Glutamatergic neuron (in vitro differentiated cells): Measurements from ENCODE around the gene MYO5B. TPM values are rescaled to one million over a fixed set of nuclear protein-coding genes. Genes with fewer than 3 reads are reported as not detected.
"Not testable (repeated sequence)": the region's sequence is repeated elsewhere in the genome, so short reads cannot be mapped to it uniquely, and the experiment has no call there.

Experiments
- DNase-seq: peaks from one replicate; pipeline ENCODE4 v3.0.0; 2022
- H3K27ac Mint-ChIP-seq: one replicate; pipeline ENCODE4 v1.8.0; 2020; ENCODE audit warnings: mild to moderate bottlenecking, mixed read lengths, inconsistent platforms; ENCODE audit not compliant: unreplicated experiment
- H3K27me3 Mint-ChIP-seq: one replicate; pipeline ENCODE4 v1.8.0; 2020; ENCODE audit warnings: mild to moderate bottlenecking, moderate library complexity, mixed read lengths, inconsistent platforms; ENCODE audit not compliant: unreplicated experiment
- H3K36me3 Mint-ChIP-seq: one replicate; pipeline ENCODE4 v1.8.0; 2020; ENCODE audit warnings: mild to moderate bottlenecking, mixed read lengths, inconsistent platforms; ENCODE audit not compliant: unreplicated experiment
- H3K4me1 Mint-ChIP-seq: one replicate; pipeline ENCODE4 v1.8.0; 2020; ENCODE audit warnings: mild to moderate bottlenecking, low read depth, mixed read lengths, inconsistent platforms; ENCODE audit not compliant: unreplicated experiment
- H3K4me3 Mint-ChIP-seq: one replicate; pipeline ENCODE4 v1.8.0; 2020; ENCODE audit warnings: mild to moderate bottlenecking, mixed read lengths, inconsistent platforms; ENCODE audit not compliant: unreplicated experiment
- H3K9me3 Mint-ChIP-seq: one replicate; pipeline ENCODE4 v1.8.0; 2020; ENCODE audit warnings: mild to moderate bottlenecking, moderate library complexity, mixed read lengths, inconsistent platforms; ENCODE audit not compliant: unreplicated experiment
- CTCF ChIP-seq: fragments of 200-600 bp; sonication (generic); IDR thresholded peaks from one replicate; pipeline ENCODE4 v1.5.0; 2021; ENCODE audit not compliant: partially characterized antibody, unreplicated experiment
- total RNA-seq: library from RNA; stranded (reverse); fragmentation: NEBNext Ultra II Directional; extraction: Animal tissue kit (Norgen Biotek cat#: 25700); gene quantifications from one replicate; pipeline ENCODE4 v1.2.1, GENCODE V29; 2021; ENCODE audit not compliant: unreplicated experiment

Gene MYO5B
- total RNA-seq, 1 donor from 2014 or later, result 2.7 TPM

- no peak for TF ChIP-seq CTCF
- Mint-ChIP-seq H3K4me3 (no peak overlapping the region), H3K4me1 (no peaks in the 10 kb centered on the region), H3K9me3 (no peaks in the 10 kb centered on the region), H3K27ac (no peak overlapping the region), H3K36me3 (no peaks in the 10 kb centered on the region), H3K27me3 (no peaks in the 10 kb centered on the region)
- no peak for DNase-seq
These were observed 95.1 kb downstream of the MYO5B start for GRCh38 chr18:50099725-50100407.

GRCh38 chr18:50097702-50098101 is 97.2 kb downstream of the MYO5B start:
- Mint-ChIP-seq H3K9me3 (no peaks in the 10 kb centered on the region), H3K36me3 (no peaks in the 10 kb centered on the region), H3K27ac (no peak overlapping the region), H3K4me1 (no peaks in the 10 kb centered on the region), H3K27me3 (no peaks in the 10 kb centered on the region), H3K4me3 (no peak overlapping the region)
- DNase-seq, result no peak
- no peak for TF ChIP-seq CTCF

GRCh38 chr18:50096766-50097435 is 98.0 kb downstream of the MYO5B start:
- Mint-ChIP-seq H3K9me3 (no peaks in the 10 kb centered on the region), H3K27ac (no peak overlapping the region), H3K4me1 (peaks cover 3% of the 10 kb centered on the region), H3K27me3 (no peaks in the 10 kb centered on the region), H3K36me3 (no peaks in the 10 kb centered on the region), H3K4me3 (no peak overlapping the region)
- TF ChIP-seq CTCF, result no peak
- DNase-seq, result no peak

GRCh38 chr18:50094786-50095185 is 100.2 kb downstream of the MYO5B start:
- not testable (repeated sequence) for DNase-seq, H3K4me3 Mint-ChIP-seq, H3K27ac Mint-ChIP-seq, H3K36me3 Mint-ChIP-seq, H3K9me3 Mint-ChIP-seq, H3K27me3 Mint-ChIP-seq, H3K4me1 Mint-ChIP-seq

- no peaks in the 10 kb centered on the region for H3K9me3 Mint-ChIP-seq
- H3K27ac Mint-ChIP-seq, result no peak overlapping the region
- no peak for TF ChIP-seq CTCF
These were observed 100.7 kb downstream of the MYO5B start for GRCh38 chr18:50094221-50094773.

More at GRCh38 chr18:50094221-50094773, 100.7 kb downstream of the MYO5B start:
- H3K4me3 Mint-ChIP-seq, result no peak overlapping the region
- H3K36me3 Mint-ChIP-seq, result no peaks in the 10 kb centered on the region
- DNase-seq, result no peak
- no peaks in the 10 kb centered on the region for H3K27me3 Mint-ChIP-seq
- H3K4me1 Mint-ChIP-seq, result peaks cover 8% of the 10 kb centered on the region
